ENCODE measurements around the gene PLA2G4A. TPM values are rescaled to one million over a fixed set of nuclear protein-coding genes. Genes with fewer than 3 reads are reported as not detected.

PLA2G4A gene
- total RNA-seq, 1 experiment from 2014 or later = 0.39 TPM

GRCh38 chr1:187006896-187007295, 178.1 kb downstream of the PLA2G4A start:
- Histone ChIP-seq H3K4me2 (ENCODE audit: insufficient read depth, insufficient read length, low read length) (no peak overlapping the region), H3K27ac (ENCODE audit: insufficient read length, low read depth, low read length) (no peak overlapping the region), H3K4me1 (ENCODE audit: insufficient read depth, low read length) (no peaks in the 10 kb centered on the region), H3K79me2 (ENCODE audit: insufficient read depth, low read length) (no peaks in the 10 kb centered on the region), H3K4ac (ENCODE audit: low read depth, low read length) (no peak overlapping the region), H3K9ac (ENCODE audit: extremely low read depth, insufficient read length, low read length) (no peak overlapping the region), H4K91ac (ENCODE audit: insufficient read length, low read depth, low read length) (no peak overlapping the region), H2BK120ac (ENCODE audit: low read depth, low read length, poor library complexity, severe bottlenecking) (no peak overlapping the region), H3K79me1 (ENCODE audit: insufficient read depth, low read depth, low read length, poor library complexity, severe bottlenecking) (no peaks in the 10 kb centered on the region), H3K23ac (ENCODE audit: insufficient read length, low read depth, low read length) (no peak overlapping the region), H3K56ac (ENCODE audit: insufficient read length, low read depth, low read length) (no peak overlapping the region), H2BK15ac (ENCODE audit: low read depth, low read length) (no peak overlapping the region), H2BK5ac (ENCODE audit: insufficient read length, low read length) (no peak overlapping the region), H4K8ac (replicated peaks; ENCODE audit: insufficient read length, low read depth, low read length) (no peak overlapping the region), H3K9me3 (ENCODE audit: control insufficient read depth, low read depth, low read length) (peaks cover 6% of the 10 kb centered on the region), H3K23me2 (ENCODE audit: insufficient read length, low read depth, low read length, poor library complexity, severe bottlenecking) (no peaks in the 10 kb centered on the region), H4K5ac (ENCODE audit: insufficient read length, low read depth, low read length) (no peak overlapping the region), H3K18ac (ENCODE audit: insufficient read length, low read depth, low read length) (no peak overlapping the region), H3K14ac (ENCODE audit: insufficient read depth, low read length) (no peak overlapping the region), H3T11ph (ENCODE audit: low read length) (no peak overlapping the region), H3K27me3 (ENCODE audit: insufficient read depth, low read length) (no peaks in the 10 kb centered on the region), H2BK20ac (ENCODE audit: low read depth, low read length, poor library complexity, severe bottlenecking) (no peak overlapping the region), H2AFZ (ENCODE audit: low read length) (no peak overlapping the region), H4K20me1 (ENCODE audit: control insufficient read depth, insufficient read depth, insufficient read length) (no peaks in the 10 kb centered on the region), H2AK5ac (ENCODE audit: insufficient read length, low read length) (no peak overlapping the region), H2BK12ac (ENCODE audit: insufficient read length, low read depth, low read length) (no peak overlapping the region)
- Mint-ChIP-seq H3K4me1 (peaks cover 13 to 19% of the 10 kb centered on the region in 2 experiments), H3K36me3 (ENCODE audit: insufficient read depth in 1 of 3, low read depth in 3 of 3) (peaks cover 18 to 32% (median 19%) of the 10 kb centered on the region in 3 experiments), H3K27me3 (ENCODE audit: low read depth) (no peaks in the 10 kb centered on the region), H3K9me3 (peaks cover 31 to 37% of the 10 kb centered on the region in 2 experiments), H3K27ac (no peak overlapping the region), H3K4me3 (no peak overlapping the region)
- no CpG with 5 or more reads among the region's 2 CpGs for WGBS (ENCODE audit: extremely low coverage, insufficient read length, low lambda C conversion rate)
- TF ChIP-seq CTCF (conservative IDR thresholded peaks at IDR 0.05) = no peak
- no peak for DNase-seq
